ENCODE measurements around the gene KIDINS220.

- TF ChIP-seq CTCF (IDR thresholded peaks at IDR 0.05), result no peak
- no peak for TF ChIP-seq POLR2A (IDR thresholded peaks at IDR 0.05; ENCODE audit: low read depth)
- TF ChIP-seq POLR2AphosphoS5 (IDR thresholded peaks at IDR 0.05), result no peak
These were observed 38.4 kb downstream of the KIDINS220 start for GRCh38 chr2:8799004-8799403.
